DOHH2 (cell line): ENCODE data around the gene OGFOD3.

Experiments used
- CTCF ChIP-seq: fragments of 200-600 bp; sonication (generic); IDR thresholded peaks from one replicate; pipeline ENCODE4 v1.5.1; 2014; ENCODE audit warnings: antibody characterized with exemption, mild to moderate bottlenecking, low read depth, low read length; ENCODE audit not compliant: poor library complexity, severe bottlenecking
- EZH2phosphoT487 ChIP-seq: fragments of 200-600 bp; sonication (generic); IDR thresholded peaks from 2 replicates; pipeline ENCODE4 v1.6.1; 2017; ENCODE audit warnings: borderline replicate concordance, mild to moderate bottlenecking, antibody characterized with exemption, low read length, moderate library complexity, mixed read lengths

DNA sequence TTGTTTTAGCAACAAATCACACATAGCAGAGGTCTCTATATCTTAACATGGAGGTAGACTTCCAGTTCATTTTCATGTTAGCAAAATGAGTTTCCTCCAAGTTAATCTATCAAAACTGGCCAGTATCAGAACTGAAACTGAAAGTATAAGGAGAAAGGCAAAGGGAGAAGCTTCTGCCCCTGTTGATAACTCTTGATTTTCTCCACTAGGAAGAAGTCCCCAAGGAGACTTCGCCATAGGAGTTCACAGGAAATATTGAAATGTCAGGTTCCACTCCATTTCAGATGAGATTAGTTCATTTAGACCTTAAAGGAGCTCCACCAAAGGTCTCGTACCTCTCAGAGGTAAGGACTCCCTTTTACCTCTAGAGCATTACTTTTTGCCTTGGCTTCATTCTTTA is 1.2 kb upstream of the OGFOD3 start:
- TF ChIP-seq CTCF (no peak), EZH2phosphoT487 (no peak)
